A673 (cell line): ENCODE measurements around the gene KLC3.

Experiments
- EZH2 ChIP-seq: fragments of 200-600 bp; sonication (generic); IDR thresholded peaks from 2 replicates; pipeline ENCODE4 v1.6.1; 2017; ENCODE audit warnings: borderline replicate concordance, low read depth, mild to moderate bottlenecking, mixed read lengths, antibody characterized with exemption, low read length; ENCODE audit not compliant: poor library complexity, severe bottlenecking
- TF ChIP-seq, protein P1 (sequence below): fragments of 300-800, 200-600 bp; sonication (generic); conservative IDR thresholded peaks from 2 replicates; pipeline ENCODE4 v1.5.1; 2017; ENCODE audit warnings: low read depth, mild to moderate bottlenecking, antibody characterized with exemption, low read length, moderate library complexity, mixed read lengths

DNA sequence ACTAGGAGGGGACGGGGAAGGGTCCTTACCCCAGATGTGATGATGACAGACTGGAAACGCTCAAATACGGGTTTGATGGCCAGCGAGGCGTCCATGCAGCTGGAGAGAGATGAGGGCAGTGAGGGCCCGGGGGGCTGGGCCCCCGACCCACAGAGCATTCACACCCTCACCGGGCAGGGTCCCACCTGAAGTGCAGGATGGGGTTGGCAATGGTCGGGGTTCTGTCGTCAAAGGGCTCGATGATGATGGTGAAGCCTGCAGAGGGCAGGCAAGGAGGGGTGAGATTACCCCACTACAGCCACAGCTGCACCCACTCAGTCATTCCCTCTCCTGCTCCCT, 16.9 kb downstream of the KLC3 start:
- TF ChIP-seq, protein P1, sequence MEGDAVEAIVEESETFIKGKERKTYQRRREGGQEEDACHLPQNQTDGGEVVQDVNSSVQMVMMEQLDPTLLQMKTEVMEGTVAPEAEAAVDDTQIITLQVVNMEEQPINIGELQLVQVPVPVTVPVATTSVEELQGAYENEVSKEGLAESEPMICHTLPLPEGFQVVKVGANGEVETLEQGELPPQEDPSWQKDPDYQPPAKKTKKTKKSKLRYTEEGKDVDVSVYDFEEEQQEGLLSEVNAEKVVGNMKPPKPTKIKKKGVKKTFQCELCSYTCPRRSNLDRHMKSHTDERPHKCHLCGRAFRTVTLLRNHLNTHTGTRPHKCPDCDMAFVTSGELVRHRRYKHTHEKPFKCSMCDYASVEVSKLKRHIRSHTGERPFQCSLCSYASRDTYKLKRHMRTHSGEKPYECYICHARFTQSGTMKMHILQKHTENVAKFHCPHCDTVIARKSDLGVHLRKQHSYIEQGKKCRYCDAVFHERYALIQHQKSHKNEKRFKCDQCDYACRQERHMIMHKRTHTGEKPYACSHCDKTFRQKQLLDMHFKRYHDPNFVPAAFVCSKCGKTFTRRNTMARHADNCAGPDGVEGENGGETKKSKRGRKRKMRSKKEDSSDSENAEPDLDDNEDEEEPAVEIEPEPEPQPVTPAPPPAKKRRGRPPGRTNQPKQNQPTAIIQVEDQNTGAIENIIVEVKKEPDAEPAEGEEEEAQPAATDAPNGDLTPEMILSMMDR: no peak
- no peak for TF ChIP-seq EZH2
